Chondrocyte (in vitro differentiated cells): ENCODE results near the gene COL18A1. TPM values are rescaled to one million over a fixed set of nuclear protein-coding genes. Genes with fewer than 3 reads are reported as not detected.

Source experiments
- DNase-seq: peaks from one replicate; pipeline ENCODE4 v3.0.0; 2021; ENCODE audit warnings: mixed read lengths, low spot score
- H3K27ac Mint-ChIP-seq: one replicate; pipeline ENCODE4 v1.8.0; 2021; ENCODE audit warnings: mild to moderate bottlenecking, moderate library complexity, mixed read lengths; ENCODE audit not compliant: unreplicated experiment
- H3K27me3 Mint-ChIP-seq: 2 replicates; pipeline ENCODE4 v1.8.0; 2021; ENCODE audit warnings: low read depth, mixed read lengths
- H3K36me3 Mint-ChIP-seq: 2 replicates; pipeline ENCODE4 v1.8.0; 2021; ENCODE audit warnings: low read depth, mixed read lengths
- H3K4me1 Mint-ChIP-seq: 2 replicates; pipeline ENCODE4 v1.8.0; 2021; ENCODE audit warnings: low read depth, mild to moderate bottlenecking, mixed read lengths
- H3K4me3 Mint-ChIP-seq: one replicate; pipeline ENCODE4 v1.8.0; 2021; ENCODE audit warnings: mild to moderate bottlenecking, moderate library complexity, mixed read lengths; ENCODE audit not compliant: unreplicated experiment
- H3K9me3 Mint-ChIP-seq: 2 replicates; pipeline ENCODE4 v1.8.0; 2021; ENCODE audit warnings: low read depth, mixed read lengths
- CTCF ChIP-seq: fragments of 200-600 bp; sonication (generic); IDR thresholded peaks from 2 replicates; pipeline ENCODE4 v1.5.0; 2021; ENCODE audit warnings: antibody characterized with exemption, mild to moderate bottlenecking, moderate library complexity
- total RNA-seq: library from RNA; stranded (reverse); gene quantifications from 3 replicates; pipeline ENCODE4 v1.2.1, GENCODE V29; 2021

Gene COL18A1
- total RNA-seq, 1 donor from 2014 or later = 616 TPM

- no peaks in the 10 kb centered on the region for H3K27me3 Mint-ChIP-seq
- no peak for TF ChIP-seq CTCF
- no peaks in the 10 kb centered on the region for H3K9me3 Mint-ChIP-seq
- H3K4me1 Mint-ChIP-seq = peaks cover 8% of the 10 kb centered on the region
- no peak overlapping the region for H3K27ac Mint-ChIP-seq
- H3K36me3 Mint-ChIP-seq = peaks cover 9% of the 10 kb centered on the region
- no peak overlapping the region for H3K4me3 Mint-ChIP-seq
- DNase-seq = no peak
These were observed 87.8 kb downstream of the COL18A1 start for GRCh38 chr21:45492765-45493164.

- Mint-ChIP-seq H3K36me3 (peaks cover 11% of the 10 kb centered on the region), H3K4me1 (peaks cover under 1% of the 10 kb centered on the region), H3K4me3 (no peak overlapping the region), H3K27ac (no peak overlapping the region), H3K27me3 (no peaks in the 10 kb centered on the region), H3K9me3 (no peaks in the 10 kb centered on the region)
- DNase-seq = no peak
- TF ChIP-seq CTCF = no peak
These were observed 88.5 kb downstream of the COL18A1 start for GRCh38 chr21:45493401-45494001.

DNA sequence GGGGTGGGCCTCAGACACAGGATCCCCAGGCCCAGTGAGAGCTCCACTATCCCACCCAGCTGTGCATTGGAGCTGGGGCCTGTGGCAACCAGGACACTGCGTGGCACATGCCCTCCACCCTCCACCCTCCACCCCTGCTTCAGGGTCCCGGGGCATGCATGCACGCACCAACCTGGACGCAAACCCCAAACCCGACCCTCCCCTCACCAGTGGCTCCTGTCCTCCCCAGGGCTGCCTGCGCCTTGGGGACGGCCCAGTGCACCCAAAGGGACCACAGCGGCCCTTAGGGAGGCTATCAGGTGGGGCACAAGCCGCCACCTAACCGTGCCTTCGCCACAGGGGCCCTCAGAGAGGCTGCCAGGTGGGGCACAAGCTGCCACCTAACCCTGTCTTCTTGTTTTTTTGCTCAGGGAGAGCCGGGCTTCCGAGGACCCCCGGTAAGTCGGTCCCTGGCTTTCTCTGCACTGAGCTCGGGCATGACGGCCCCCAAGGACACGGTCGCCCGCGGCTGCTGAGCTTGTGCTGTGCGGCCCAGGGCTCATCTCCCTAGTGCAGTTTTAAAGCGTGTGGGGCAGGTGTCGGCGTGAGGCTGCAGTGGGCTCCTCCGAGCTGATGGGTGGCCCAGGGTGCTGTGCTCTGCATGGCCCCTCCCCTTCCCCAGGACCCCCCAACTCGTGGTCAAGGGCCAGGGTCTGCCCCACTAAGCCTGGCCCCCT is 89.3 kb downstream of the COL18A1 start:
- Mint-ChIP-seq H3K4me3 (no peak overlapping the region), H3K36me3 (peaks cover 17% of the 10 kb centered on the region), H3K27ac (no peak overlapping the region), H3K4me1 (no peaks in the 10 kb centered on the region), H3K9me3 (no peaks in the 10 kb centered on the region), H3K27me3 (no peaks in the 10 kb centered on the region)
- TF ChIP-seq CTCF = no peak
- peak; percentile 84 for DNase-seq

- Mint-ChIP-seq H3K4me1 (no peaks in the 10 kb centered on the region), H3K27ac (no peak overlapping the region), H3K36me3 (peaks cover 19% of the 10 kb centered on the region), H3K4me3 (no peak overlapping the region), H3K27me3 (no peaks in the 10 kb centered on the region), H3K9me3 (no peaks in the 10 kb centered on the region)
- DNase-seq = peak; percentile 85
- no peak for TF ChIP-seq CTCF
These were observed 90.1 kb downstream of the COL18A1 start for GRCh38 chr21:45494851-45495680.
